ENCODE measurements around the gene DDX53.

DDX53 gene

GRCh38 chrX:23048806-23049573, 49.2 kb downstream of the DDX53 start:
- DNase-seq (ENCODE audit: low read depth) = no peak

- no peak for DNase-seq (ENCODE audit: low read depth)
Measured at GRCh38 chrX:23052324-23052723, 52.6 kb downstream of the DDX53 start.
